Bladder microvascular endothelial cell (primary cell): ENCODE results near the gene HTR3B. TPM values are rescaled to one million over a fixed set of nuclear protein-coding genes. Genes with fewer than 3 reads are reported as not detected.

Experiments used
- total RNA-seq: library from RNA; depleted of rRNA; stranded (reverse); fragments of >200 nt; gene quantifications from 2 replicates; pipeline ENCODE4 v1.2.3, GENCODE V29; 2014

The HTR3B gene
- total RNA-seq: not detected in 2 replicates

GRCh38 chr11:113904379-113905101 is at the start of gene HTR3B:
TSS of gene HTR3B (plus strand) at chr11:113904796. CDS start at chr11:113904934, 138 bp downstream.

GRCh38 chr11:113875234-113876073 is 29.1 kb upstream of the HTR3B start, which contains the start of gene USP28:
TSS of gene USP28 (minus strand) at chr11:113875572. CDS start at chr11:113875501, 71 bp downstream.

GRCh38 chr11:113974741-113975470 is 70.3 kb downstream of the HTR3B start, which contains the start of gene HTR3A:
TSS of gene HTR3A (plus strand) at chr11:113975108. CDS start at chr11:113975326, 218 bp downstream.

Other genes with a start within 250 kb of the HTR3B start
- gene TMPRSS5, start 198.5 kb upstream of the HTR3B start, total RNA-seq: 0.13 and 0.16 TPM in 2 replicates
- 16.4 and 22.8 TPM in 2 replicates for gene ZW10, start 131.1 kb upstream of the HTR3B start, total RNA-seq
- not detected in 2 replicates for gene CLDN25, start 125.0 kb upstream of the HTR3B start, total RNA-seq
- 30.8 and 39.6 TPM in 2 replicates for gene USP28, start 29.2 kb upstream of the HTR3B start, total RNA-seq
- gene HTR3A, start 70.3 kb downstream of the HTR3B start, total RNA-seq: not detected in 2 replicates
- gene ZBTB16, start 154.9 kb downstream of the HTR3B start, total RNA-seq: 27.5 and 30.0 TPM in 2 replicates